Epithelial cell of prostate (primary cell): ENCODE results near the gene UBE2J2.
A peak's percentile ranks its signal among the peaks of the same experiment; 100 is the strongest.

ENCODE experiments used
- DNase-seq: peaks from one replicate; pipeline ENCODE4 v3.0.0-alpha.2; 2011; ENCODE audit warnings: low read depth, low spot score
- H3K27ac ChIP-seq: fragments of 450-650 bp; 2 replicates; pipeline ENCODE4 v1.5.1; 2017; ENCODE audit warnings: mild to moderate bottlenecking

The UBE2J2 gene

DNA sequence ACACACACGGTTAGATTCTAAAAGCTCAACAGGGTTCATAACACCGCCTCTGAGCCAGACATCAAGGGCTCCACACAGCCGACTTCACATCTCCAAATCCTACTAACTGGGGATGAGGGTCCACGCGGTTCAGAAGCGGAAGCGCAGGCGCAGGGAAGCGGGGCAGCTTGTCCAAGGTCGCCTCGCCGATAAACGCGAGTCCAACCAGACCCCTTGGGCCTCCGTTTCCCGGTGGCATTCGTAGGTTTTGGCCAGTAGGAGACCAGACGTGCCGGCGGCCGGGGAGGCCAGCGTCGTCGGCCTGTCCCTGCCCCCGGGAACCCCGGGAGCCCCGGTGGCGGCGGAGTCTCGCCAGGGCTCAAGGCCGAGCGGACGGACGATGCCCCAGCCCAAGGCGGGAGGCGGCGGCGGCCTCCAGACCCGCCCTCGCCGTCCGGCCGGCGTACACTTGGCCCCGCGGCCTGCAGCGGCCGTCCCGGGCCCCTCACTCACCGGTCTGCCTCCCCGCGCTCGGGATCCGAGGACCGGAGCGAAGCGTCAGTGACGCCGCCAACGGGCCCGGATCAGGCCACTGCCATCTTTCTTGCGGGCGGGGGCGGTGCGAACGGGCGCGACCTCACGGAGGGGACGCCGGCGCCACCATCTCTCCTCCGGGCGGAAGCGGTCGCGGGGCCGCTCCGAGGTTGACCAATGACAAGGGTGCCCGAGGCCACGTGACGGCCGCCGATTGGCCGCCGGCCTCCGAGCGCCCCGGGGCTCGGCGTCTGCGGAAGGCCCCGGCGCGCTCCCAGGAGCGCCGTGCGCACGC, 42.0 kb downstream of the UBE2J2 start, which contains the start of gene SDF4:
TSS of gene SDF4 (minus strand) at position 602 of the 808 bp plus-strand sequence. CDS start 3,229 bp downstream, outside the sequence.
- peak; percentile 79 for DNase-seq
- peak within 1 kb of the TSS; percentile 78 for H3K27ac ChIP-seq

DNA sequence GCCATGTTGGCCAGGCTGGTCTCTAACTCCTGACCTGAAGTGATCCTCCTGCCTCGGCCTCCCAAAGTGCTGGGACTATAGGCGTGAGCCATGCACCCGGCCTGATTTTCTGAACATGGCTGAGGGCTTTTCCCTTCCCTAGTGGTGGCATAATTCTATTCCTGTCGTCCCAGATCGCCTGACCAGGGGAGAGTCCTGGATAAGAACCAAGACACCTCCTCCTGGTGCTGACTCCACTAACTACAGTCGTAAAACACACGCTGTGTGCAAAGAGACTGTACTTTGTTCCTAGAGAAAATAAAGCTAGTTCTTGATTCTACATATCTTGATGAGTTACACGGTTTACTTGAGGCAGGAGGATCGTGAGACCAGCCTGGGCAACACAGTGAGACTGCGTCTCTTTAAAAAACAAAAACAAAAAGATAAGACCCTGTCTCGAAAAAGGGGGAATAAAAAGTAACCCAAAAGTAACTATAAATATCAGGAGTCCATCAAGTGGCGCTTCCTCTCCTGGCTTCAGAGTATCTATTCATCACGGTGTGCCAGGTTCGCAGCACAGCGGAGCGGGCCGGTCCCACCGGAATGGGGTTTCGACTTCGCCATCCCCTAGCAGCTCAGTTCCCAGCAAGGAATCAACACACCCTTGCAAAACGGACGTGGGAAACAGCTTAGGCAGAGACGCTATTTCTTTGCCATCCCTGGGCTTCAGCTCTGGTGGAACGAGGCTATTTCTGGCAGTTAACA, 42.8 kb downstream of the UBE2J2 start:
- peak; percentile 14 for DNase-seq

DNA sequence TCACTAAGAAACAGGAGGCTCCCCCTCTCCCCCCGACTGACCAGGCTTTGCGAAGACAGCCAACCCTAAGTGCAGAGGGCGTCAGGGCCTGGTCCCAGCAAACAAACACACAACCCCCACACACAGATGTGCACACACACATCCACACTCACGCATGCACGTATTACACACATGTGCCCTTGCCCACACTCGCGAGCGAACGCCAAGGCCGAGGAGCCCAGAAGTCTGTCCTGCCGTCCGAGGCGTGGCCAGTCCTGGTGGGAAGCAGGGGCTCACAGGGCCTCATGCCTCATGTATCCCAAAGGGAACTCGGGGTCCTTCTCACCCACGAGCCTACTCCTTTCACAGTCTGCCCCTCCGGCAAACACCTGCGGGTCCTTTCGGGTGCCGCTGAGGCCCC, 43.9 kb downstream of the UBE2J2 start:
- no peak overlapping the region for H3K27ac ChIP-seq
- DNase-seq, result no peak

More for the DNA sequence above, 42.8 kb downstream of the UBE2J2 start:
- H3K27ac ChIP-seq, result peak overlapping the region; percentile 78

GRCh38 chr1:1228596-1229321, 44.9 kb downstream of the UBE2J2 start:
- H3K27ac ChIP-seq, result no peak overlapping the region
- no peak for DNase-seq

DNA sequence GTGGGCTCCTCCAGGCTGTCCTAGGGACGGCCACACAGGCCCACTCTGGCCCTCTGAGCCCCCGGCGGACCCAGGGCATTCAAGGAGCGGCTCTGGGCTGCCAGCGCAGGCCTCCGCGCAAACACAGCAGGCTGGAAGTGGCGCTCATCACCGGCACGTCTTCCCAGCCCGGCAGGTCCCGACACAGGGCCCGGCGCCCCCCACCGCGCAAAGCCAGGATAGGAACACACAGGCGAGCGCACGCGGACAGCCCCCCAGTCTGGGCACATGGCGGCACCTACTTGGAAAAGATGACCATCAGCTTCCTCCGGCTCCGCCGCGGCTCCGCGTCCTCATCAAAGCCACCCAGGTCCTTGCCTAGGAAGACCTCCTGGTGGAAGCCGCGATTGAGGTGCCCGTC, 45.5 kb downstream of the UBE2J2 start:
- H3K27ac ChIP-seq, result no peak overlapping the region
- DNase-seq, result no peak

DNA sequence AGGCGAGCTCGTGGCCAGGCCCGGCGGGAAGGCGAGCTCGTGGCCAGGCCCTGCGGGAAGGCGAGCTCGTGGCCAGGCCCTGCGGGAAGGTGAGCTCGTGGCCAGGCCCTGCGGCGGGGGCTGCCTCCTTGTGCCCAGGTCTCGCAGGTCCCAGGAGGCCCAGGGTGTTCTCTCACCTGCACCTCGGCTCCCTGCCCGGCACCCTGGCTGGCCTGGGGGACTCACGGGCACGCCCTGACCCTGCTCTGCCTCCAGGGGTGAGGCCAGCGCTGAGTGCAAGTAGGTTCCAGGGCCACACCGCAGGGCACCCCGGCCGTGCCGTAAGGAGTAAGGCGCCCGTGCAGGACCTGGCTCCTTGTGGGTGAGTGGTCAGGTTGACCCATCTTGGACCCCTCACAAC, 46.3 kb downstream of the UBE2J2 start:
- no peak for DNase-seq
- no peak overlapping the region for H3K27ac ChIP-seq

DNA sequence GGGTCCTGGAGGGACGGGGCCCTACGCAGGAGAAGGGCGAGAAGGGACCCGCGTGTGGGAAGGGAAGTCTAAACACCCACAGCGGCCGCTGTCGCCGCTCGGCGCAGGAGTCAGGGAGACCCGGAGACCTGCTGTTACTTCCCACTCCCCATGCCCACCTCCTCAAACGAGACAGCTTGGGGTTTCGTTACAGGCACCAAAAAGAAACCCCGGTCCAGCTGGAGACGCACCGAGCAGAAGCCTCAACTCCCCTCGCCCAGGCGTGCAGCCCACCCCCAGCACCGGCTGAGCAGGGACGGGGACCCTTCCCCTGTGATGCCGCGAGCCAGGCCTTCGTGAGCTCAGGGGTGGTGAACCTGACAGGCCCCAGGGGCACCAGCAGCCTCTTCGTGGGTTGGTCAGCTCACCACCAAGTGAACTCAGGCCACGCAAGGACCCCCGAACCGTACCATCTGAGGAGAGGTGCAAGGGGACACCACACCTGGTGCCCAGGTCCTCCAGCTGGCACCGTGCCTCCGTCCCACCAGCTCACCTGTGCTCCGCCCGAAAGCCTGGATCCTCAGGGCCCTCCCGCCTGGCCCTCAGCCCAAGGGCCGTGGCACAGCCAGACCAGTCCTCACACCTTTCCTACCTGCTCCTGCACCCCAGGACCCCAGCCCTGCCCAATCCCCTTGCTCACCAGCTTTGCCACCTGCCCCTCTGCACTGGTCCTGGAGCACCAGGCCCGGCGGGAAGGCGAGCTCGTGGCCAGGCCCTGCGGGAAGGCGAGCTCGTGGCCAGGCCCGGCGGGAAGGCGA, 46.9 kb downstream of the UBE2J2 start:
- H3K27ac ChIP-seq, result no peak overlapping the region
- no peak for DNase-seq

DNA sequence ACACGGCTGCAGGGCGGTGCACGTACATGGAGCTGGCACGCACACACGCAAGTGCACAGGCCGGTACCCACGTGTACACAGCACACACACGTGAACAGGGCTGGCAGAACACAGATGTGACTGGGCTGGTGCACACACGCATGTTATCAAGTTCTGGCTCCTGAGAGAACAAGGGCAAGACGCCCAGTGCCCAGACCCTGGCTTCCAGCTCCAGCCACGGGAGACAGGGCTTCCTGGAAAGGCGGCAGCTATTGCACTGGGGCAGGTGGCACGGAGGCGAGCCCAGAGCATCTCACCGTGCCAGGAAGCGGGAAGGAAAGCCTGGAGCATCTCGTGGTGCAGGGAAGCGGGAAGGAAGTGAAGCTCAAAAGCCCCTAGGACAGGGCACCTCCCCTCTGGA, 47.7 kb downstream of the UBE2J2 start:
- no peak overlapping the region for H3K27ac ChIP-seq
- DNase-seq, result no peak

DNA sequence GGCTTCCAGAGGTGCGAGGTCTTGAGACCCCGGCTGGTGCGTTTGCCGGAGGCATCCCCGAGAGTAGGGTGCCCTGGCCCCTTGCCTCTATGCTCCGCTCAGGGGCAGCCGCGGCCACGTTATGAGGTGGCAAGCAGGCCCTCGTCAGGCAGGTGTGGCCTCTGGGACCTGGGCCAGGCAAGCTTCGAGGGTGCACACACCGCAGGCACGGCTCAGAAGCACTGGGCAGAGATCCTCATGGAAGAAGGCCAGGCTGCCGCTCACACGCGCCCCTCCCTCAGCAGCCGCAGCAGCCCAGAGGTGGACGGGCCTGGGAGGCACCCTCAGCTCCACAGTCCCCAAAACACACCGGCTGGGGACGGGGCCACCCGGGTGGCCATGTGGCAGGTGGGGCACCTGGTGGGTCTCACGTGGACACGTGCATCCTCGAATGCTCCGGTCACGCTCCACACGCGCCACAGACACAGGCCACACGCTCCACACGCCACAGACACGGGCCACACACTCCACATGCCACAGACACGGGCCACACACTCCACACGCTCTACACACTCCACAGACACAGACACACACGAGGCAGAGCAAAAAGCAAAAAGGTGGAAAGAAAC, 48.3 kb downstream of the UBE2J2 start:
- no peak overlapping the region for H3K27ac ChIP-seq
- no peak for DNase-seq

DNA sequence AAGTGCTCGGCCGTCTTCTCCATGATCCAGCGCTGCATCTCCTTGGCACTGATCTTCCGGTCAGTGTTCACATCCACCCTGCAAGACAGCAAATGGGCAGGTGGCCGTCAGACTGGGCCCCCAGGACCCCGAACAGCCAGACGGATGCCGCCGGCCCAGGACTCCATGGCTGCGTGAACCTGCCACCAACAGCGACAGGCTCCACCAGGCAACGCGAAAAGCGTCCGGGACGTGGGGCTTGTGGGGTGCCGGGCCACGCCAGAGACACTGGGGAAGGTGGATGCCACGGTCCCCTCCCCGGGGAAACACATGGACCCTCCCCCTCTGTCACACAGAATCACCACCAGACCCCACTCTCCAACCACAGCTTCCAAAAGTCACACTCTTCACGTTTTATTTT, 49.8 kb downstream of the UBE2J2 start:
- H3K27ac ChIP-seq, result no peak overlapping the region
- DNase-seq, result no peak

- no peak overlapping the region for H3K27ac ChIP-seq
- no peak for DNase-seq
Measured at GRCh38 chr1:1223321-1223720, 50.3 kb downstream of the UBE2J2 start.

DNA sequence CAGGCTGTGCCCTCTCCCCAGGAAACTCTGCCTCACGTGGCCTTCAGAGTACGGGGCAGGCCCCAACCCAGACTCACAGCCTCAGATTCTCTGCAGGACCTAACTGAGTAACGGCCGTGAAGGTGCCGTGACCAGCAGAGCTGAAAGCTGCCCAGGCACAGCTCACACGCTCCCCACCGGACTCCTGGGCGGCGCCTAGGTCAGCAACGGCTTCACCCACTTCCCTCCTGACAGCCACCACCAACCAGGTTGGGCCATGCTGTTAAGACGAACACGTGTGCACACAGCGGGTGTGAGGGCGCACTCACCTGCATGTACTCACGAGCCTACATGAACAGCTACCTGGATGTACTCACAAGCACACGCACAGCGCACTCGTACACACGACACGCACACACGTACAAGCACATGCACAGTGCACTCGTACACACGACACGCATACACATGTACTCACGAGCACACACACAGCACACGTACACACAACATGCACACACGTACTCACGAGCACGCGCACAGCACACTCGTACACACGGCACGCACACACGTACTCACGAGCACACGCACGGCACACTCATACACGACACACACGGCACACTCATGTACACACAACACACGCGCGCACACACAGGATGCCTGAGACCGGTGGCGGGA, 51.0 kb downstream of the UBE2J2 start:
- H3K27ac ChIP-seq, result no peak overlapping the region
- no peak for DNase-seq

DNA sequence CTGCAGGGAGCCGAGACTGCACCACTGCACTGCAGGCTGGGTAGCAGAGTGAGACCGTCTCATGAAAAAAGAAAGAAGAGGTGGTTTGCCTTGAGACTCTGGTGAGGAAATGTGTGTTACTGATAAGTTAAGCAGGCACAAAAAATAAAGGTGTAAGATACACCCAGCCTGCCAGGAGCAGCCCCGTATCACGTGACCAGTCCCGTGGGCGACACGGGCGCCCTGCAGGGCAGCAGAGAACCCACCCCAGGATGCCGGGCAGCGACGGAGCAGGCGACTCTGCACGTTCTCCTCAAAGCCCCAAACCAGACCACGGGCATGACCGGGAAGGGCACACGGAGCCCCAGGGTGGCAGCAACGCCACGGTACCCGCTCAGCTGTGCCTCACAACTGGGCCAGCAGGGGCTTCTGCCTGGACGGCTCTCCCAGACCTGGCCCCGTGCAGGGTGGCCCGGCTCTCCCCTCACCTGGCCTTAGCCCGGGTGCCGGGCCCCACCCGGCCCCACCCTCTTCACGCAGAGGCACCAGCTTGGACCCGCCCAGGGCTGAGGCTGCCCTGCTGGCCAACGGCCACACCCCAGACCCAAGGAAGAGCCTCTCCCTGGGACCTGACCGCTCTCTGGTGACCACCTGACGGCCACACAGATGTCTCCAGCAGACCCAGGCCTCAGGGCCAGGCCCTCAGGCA, 51.6 kb downstream of the UBE2J2 start:
- DNase-seq, result no peak
- H3K27ac ChIP-seq, result no peak overlapping the region

- DNase-seq, result no peak
- no peak overlapping the region for H3K27ac ChIP-seq
Measured at GRCh38 chr1:1220197-1220596, 53.5 kb downstream of the UBE2J2 start.

GRCh38 chr1:1219341-1219740, 54.3 kb downstream of the UBE2J2 start:
- no peak for DNase-seq
- no peak overlapping the region for H3K27ac ChIP-seq

GRCh38 chr1:1218524-1219200, 55.0 kb downstream of the UBE2J2 start:
- no peak overlapping the region for H3K27ac ChIP-seq
- DNase-seq, result no peak

DNA sequence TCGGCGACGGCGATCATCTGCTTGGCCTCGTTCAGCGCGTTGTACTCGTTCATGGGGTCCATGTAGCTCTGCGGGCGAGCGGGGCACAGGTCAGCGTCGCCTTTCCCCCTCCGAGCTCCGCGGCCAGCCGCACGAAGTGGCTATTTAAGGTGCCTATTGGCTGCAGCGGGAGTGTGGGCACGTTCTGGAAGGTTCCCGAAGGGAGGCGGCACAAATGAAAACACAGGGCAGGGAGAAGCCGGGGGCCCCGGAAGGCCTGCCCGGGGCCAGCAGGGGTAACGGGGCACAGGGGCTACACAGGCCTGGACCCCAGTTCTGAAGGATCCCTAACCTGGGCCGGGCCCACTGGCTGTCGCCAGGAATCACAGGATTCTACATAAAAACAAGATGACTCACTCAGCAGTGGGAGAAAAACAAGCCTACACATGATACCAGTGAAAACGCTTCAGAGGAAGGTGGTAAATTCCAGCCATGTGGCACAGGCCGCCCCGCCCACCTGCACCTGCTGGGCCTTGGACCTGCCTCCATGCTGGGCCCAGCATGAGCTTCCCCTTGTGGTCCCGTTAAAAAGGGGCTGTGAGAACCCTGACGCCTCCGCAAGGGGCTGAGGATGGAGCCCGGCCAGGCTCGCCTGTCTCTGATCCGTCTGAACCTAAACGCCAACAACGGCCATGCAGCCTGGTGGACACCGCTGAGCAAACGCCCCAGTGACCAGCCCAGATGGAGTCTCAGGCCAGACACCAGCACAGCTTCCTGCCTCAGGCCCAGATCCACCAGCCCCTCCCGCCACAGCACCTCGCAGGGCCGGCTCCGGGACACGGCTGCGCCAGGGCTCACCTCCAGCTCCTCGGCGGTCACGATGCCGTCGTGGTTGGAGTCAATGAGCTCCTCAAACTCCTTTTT, 55.8 kb downstream of the UBE2J2 start:
- no peak overlapping the region for H3K27ac ChIP-seq
- DNase-seq, result peak; percentile 39
